HUDEP-2 (cell line): Measurements from ENCODE around the gene PHACTR4.
A peak's percentile ranks its signal among the peaks of the same experiment; 100 is the strongest.
"Not testable (repeated sequence)": the region's sequence is repeated elsewhere in the genome, so short reads cannot be mapped to it uniquely, and the experiment has no call there.

ENCODE experiments used
- DNase-seq, 76 experiments: peaks; one replicate each; lab custom pipeline; 2025; ENCODE audit not compliant: unreplicated experiment in 76 of 76; lab: John Stamatoyannopoulos, UW

PHACTR4 gene

DNA sequence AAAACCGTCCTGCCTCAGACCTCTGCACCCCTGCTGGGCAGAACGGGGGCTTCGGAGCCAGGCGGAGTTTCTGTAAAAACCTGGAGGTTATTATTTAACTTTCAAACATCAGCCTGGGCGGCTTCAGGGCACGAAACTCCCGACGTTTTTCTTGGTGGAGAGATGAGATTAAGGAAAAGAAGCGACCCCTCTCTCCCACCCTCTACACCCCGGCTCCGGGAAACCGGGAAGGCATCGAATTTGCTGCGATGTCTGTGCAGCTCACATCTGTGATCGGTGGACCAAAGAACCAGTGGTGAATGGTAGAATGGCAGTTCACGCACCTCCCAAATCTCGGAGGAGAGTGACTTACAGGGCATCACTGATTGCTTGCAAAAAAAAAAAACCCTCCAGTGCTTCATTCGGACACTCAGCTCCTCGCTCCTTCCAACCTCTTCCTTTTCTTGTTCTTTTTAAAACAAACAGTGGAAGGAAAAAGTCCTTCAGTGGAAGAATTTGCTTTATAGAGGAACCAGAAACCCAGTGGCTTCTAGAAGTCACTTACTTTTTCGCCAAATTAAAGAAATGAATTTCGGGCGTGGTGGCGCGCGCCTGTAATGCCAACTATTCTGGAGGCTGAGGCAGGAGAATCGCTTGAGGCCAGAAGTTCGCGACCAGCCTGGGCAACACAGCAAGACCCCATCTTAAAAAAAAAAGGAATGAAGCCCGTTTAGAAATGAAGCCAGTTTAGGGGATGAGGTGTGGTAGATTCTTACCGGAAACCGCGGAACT is 884 bp downstream of the PHACTR4 start:
- DNase-seq, result peak in 14 of 76 experiments; percentile 7 to 44 (median 17)

DNA sequence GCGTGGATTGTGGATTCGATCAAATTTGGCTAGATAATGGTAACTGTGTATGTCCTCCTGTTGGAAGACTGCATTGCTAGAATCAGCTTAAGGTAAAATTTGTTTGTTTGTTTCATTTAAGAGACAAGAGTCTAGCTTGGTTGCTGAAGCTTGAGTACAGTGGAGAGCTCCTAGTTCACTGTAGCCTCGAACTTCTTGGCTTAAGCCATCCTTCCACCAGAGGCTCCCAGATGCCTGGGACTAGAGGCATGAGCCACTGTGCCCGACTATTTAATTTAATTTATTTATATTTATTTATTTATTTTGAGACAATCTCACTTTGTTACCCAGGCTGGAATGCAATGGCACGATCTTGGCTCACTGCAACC is 1.5 kb downstream of the PHACTR4 start:
- DNase-seq, result no peak

DNA sequence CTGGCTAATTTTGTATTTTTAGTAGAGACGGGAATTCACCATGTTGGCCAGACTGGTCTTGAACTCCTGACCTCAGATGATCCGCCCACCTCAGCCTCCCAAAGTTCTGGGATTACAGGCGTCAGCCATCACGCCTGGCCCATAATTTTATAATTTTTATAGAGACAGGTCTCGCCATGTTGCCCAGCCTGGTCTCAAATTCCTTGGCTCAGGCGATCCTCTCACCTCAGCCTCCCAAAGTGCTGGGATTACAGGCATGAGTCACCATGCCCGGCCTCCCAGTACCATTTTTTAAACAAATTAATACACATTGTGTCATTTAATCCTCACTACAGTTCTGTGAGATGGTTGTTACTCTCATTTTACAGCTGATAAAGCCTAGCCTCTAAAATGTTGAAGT is 3.9 kb downstream of the PHACTR4 start:
- DNase-seq, result not testable (repeated sequence)

DNA sequence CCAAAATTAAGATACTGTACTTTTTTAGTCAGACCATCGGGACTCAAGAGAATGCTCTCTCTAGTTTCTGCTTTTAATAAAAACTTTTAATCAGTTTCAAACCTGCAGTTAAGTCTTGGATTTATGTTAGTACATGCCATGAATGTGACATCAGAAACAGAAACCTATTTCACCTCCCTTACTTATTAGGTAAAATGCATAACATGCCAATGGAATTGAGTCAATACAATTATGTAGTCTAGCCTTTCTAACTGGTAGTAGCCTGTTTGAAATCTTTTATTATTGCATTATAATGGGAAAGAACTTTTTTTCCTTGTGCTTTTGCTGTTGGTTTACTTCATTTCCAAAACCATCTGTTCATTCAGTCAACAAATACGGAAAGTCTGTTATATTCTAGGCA is 4.8 kb downstream of the PHACTR4 start:
- DNase-seq, result no peak

DNA sequence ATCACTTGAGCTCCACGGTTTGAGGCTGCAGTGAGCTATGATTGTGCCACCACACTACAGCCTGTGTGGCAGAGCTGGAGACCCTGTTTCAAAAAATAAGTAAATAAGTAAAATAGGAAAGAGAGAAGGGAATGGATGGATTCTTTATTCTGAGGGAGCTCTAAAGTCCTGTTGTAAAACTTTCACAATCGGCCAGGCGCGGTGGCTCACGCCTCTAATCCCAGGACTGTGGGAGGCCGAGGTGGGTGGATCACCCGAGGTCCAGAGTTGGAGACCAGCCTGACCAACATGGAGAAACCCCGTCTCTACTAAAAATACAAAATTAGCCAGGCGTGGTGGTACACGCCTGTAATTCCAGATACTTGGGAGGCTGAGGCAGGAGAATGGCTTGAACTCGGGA is 6.1 kb downstream of the PHACTR4 start:
- not testable (repeated sequence) for DNase-seq

DNA sequence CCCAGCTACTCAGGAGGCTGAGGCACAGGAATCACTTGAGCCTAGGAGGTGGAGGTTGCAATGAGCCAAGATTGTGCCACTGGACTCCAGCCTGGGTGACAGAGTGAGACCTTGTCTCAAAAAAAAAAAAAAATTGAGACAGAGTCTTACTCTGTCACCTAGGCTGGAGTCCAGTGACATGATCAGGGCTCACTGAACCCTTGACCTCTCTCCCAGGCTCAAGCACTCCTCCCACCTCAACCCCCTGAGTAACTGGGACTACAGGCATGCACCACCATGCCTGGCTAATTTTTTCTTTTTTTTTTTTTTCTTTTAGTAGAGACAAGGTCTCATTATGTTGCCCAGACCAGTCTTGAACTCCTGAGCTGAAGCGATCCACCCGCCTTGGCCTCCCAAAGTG is 6.7 kb downstream of the PHACTR4 start:
- DNase-seq, result not testable (repeated sequence)

DNA sequence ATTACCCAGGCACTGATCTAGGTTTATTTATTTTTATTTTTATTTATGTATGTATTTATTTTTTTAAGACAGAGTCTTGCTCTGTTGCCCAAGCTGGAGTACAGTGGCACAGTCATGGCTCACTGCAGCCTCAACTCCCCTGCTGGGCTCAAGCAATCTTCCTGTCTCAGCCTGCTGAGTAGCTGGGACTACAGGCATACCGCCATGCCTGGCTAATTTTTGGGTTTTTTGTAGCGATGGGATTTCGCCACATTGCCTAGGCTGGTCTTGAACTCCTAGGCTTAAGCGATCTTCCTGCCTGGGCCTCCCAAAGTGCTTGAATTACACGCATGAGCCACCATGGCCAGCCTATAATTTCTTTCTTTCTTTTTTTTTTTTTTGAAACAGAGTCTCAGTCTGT is 9.4 kb downstream of the PHACTR4 start:
- no peak for DNase-seq

DNA sequence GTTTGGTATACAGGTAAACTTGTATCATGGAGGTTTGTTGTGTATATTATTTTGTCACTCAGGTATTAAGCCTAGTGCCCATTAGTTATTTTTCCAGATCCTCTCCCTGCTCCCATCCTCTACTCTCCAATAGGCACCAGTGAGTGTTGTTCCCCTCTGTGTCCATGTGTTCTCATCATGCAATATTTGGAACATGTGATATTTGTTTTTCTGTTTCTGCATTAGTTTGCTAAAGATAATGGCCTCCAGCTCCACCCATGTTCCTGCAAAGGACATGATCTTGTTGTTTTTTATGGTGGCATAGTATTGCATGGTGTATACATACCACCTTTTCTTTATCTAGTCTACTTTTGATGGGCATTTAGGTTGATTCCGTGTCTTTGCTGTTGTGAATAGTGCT is 10.9 kb downstream of the PHACTR4 start:
- DNase-seq, result no peak

DNA sequence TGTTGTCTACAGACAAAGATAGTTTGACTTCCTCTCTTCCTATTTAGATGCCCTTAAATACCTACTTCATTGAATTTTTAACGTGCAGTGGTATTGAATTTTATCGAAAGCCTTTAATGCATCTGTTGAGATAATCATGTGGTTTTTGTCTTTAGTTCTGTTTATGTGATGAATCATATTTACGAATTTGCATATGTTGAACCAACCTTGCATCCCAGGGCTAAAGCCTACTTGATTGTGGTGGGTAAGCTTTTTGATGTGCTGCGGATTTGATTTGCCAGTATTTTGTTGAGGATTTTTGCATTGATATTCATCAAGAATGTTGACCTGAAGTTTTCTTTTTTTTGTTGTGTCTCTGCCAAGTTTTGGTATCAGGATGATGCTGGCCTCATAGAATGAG is 14.2 kb downstream of the PHACTR4 start:
- DNase-seq, result not testable (repeated sequence)

DNA sequence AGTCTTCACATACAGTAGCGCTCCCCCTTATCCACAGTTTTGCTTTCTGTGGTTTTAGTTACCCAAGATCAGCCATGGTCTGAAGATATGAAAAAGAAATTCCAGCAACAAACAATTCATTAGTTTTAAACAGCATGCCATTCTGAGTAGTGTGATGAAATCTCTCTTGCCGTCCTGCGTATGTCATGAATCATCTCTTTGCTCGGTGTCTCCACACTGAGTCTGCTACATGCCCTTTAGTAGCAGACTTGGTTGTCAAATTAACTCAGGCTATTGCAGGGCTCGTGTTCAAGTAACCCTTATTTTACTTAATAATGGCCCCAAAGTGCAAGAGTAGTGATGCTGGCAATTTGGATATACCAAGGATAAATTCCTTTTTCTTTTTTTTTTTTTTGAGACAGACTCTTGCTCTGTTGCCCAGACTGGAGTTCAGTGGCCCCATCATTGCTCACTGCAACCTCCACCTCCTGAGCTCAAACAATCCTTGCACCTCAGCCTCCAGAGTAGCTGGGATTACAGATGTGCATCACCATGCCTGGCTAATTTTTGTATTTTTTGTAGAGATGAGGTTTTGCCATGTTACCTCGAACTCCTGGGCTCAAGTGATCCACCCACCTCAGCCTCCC is 22.6 kb downstream of the PHACTR4 start:
- no peak for DNase-seq

DNA sequence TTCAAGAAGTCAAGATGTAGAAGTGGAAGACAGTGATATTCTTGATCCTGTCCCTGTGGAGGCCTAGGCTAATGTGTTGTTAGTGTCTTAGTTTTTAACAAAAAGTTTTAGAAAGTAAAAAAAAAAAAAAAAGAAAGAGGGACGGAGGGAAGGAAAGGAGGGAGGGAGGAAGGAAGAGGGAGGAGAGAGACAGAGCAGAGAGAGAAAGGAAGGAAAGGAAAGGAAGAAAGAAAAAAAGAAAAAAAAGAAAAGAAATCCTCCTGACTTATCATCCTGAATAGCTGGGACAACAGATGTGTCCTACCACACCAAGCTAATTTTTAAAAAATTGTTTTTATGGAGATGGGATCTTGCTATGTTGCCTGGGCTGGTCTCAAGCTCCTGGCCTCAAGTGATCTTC is 24.6 kb downstream of the PHACTR4 start:
- no peak for DNase-seq

DNA sequence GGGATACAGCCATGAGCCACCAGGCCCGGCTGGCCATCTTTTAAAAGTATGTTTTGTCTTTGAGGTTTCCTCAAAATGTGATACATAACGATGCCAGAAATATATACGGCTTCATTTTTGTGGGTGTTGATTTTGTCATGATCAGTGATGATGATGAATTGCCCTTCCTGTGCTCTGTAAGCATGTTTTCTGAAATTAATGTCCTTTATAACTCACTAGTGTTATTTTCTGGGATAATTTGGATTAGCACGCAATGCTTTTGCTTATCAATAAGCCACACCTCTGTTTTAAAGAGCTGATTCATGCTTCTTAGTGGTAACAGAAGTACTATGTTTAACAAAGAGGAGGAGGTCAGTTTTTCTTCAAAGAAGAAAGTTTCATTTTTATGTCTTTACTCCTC is 25.6 kb downstream of the PHACTR4 start:
- peak in 6 of 76 experiments; percentile 4 to 37 (median 23) for DNase-seq

DNA sequence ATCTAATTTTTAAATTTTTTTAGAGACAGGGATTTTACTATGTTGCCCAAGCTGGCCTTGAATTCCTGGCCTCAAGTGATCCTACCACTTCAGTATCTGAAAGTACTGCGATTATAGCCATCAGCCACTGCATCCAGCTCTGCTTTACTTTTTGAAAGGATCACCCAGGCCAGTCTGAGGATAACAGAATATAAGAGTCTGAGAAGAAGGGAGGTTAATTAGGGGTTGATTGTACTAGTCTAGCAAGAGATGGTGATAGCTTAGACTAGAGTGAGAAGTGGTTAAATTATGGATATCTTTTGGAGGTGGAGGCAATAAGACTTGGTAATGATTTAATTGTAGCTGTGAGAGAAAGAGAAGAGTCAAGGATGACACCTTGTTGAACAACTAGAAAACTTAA is 32.2 kb downstream of the PHACTR4 start:
- no peak for DNase-seq

DNA sequence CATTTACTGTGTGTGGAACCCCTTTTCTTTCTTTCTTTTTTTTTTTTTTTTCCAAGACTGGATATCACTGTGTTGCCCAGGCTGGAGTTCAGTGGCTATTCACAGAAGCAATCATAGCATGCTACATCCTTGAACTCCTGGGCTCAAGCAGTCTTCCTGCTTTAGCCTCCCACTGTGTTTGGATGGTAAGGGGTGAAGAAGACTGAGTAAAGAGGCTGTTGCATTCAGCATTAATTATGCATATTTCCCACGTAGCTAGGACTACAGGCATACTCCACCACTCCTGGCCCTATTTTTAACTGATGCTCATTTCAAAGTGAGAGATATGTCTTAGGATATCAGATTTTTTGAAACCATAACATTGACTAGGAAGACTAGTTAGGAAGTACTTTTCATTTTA is 39.5 kb downstream of the PHACTR4 start:
- DNase-seq, result no peak

DNA sequence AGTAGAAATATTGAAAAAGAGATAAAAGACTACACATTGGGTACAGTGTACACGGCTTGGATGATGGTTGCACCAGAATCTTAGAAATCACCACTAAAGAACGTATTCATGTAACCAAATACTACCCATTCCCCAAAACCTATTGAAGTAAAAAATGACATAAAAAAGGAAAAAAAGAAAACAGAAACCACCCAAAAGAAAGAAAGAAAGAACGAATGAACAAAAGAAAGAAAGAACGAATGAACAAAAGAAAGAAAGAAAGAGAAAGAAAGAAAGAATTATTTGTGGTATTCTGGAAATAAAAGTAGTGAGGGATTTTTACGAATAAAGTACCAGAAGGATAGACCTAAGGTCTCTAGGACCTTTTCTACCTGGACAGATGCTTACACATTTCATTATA is 42.1 kb downstream of the PHACTR4 start:
- DNase-seq, result no peak

DNA sequence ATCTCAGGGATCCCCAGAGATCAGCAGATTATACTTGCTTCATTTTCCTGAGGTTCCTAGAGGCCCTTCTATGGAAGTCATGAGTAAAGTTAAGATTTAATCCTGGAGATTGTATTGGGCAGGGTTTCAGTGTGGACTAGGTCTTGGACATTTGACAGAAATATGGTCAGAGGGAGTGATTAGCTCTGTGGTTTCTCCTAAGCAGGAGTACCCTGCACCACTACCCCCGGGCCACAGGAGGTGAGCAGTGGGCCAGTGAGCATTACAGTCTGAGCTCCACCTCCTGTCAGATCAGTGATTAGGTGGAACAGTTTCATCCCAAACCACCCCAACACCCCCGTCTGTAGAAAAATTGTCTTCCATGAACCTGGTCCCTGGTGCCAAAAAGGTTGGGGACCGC is 43.2 kb downstream of the PHACTR4 start:
- peak in 32 of 76 experiments; percentile 3 to 70 (median 22) for DNase-seq

DNA sequence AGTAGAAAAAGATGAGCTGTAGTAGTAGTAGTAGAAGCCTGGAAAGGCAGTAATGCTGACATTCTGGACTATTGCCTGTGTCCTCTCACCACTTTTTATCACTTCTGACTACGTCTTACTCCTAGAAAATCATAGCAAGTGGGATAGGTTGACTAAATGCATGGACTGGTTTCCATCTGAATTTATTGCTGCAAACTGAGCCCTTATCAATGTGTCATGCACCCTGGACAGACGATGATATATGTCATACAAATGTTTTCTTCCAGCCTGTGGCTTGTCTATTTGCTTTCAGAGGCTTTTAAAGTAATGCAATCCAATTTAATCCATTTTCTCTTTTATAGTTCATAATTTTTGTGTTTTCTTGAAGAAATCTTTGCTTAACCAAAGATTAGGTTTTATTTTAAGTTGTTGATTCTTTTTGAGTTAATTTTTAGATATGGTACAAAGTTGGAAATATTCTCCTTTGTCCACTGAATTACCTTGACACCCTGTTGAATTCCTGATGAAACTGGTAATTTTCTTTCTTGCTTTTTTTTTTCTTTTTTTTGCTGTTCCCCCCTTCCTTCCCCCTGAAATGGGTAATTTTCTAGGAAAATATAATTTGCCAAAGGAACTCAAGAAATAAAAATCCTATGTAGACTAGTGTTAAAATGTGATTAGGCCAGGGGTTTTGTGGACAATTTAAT is 47.1 kb downstream of the PHACTR4 start:
- DNase-seq, result peak in 20 of 76 experiments; percentile 7 to 49 (median 30)

DNA sequence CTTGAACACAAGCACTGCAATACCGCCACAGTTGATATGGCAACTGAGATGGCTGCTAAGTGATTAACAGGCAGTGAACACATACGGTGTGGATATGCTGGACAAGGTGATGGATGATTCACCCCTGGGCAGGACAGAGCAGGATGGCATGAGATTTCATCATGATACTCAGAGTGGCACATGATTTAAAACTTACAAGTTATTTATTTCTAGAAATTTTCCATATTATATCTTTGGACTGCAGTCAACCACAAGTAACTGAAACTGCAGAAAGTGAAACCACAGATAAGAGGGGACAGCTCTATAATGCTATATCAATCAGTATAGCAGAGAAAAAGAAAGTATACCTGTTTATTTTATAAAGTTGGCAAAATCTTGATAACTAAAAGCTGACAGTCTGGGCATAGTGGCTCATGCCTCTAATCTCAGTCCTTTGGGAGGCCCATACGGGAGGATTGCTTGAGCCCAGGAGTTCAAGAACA is 47.9 kb downstream of the PHACTR4 start:
- peak in 66 of 76 experiments; percentile 8 to 88 (median 61) for DNase-seq

DNA sequence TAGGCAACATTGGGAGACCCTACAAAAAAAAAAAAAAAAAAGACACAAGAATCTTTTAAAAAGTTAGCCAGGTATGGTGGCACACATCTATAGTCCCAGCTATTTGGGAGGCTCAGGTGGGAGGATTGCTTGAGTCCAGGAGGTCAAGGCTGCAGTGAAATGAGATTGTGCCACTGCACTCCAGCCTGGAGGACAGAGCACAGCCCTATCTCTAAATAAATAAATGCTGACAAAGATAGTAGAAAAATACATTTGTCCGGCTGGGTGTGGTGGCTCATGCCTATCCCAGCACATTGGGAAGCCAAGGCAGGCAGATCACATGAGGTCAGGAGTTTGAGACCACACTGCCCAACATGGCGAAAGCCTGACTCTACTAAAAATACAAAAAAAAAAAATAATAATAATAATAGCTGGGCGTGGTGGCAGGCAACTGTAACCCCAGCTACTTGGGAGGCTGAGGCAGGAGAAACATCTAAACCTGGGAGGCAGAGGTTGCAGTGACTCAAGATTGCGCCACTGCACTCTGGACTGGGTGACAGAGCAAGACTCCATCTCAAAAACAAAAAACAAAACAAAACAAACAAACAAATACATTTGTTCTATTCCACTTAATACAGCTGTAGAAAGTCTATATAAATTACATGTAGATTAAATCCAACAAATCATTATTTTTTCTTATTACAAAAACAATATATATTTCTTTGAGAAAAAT is 48.5 kb downstream of the PHACTR4 start:
- peak in 14 of 76 experiments; percentile 11 to 56 (median 25) for DNase-seq

DNA sequence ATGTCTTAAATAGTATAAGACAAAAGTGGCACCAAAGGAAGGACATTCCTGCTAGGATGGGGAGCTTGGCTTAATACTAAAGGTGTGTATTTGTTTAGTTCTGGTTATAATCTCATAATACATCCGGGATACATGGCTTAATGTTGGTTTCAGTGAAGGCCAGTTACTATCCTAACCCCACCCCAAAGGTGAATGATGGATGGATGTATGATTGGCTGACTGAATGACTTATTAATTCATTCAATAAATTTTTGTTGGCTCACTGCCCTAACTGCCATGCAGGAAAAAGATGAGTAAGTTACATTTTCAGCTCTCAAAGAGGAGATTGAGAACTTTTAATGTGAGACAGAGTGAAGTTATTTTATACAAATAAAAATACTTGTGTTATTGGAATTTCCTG is 52.2 kb downstream of the PHACTR4 start:
- DNase-seq, result no peak

DNA sequence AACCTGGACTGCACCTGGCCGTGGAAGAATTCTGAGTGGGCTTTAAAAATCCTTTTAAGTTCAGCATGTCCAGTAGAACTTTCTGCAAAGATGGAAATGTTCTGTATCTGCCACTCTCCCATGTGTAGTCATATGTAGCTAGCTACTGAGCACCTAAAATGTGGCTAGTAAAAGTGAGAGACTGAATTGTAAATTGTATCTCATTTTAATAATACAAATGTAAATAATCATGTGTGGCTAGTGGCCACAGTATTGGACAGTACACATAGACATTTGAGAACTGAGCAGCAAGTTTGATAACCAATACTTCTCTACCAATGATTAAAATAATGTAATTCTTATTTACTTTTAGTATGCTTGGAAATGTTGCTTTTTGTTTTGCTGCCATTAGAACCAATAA is 57.3 kb downstream of the PHACTR4 start:
- DNase-seq, result no peak
